Activated CD4-positive, alpha-beta T cell treated with anti-CD3 and anti-CD28 coated beads for 1 hour (primary cell): ENCODE results near the gene FREM2.

Source experiments
- DNase-seq: peaks from one replicate; pipeline ENCODE4 v3.0.0-alpha.2; 2020

FREM2 gene

GRCh38 chr13:38848360-38848759 lies 161.5 kb downstream of the FREM2 start:
- DNase-seq = no peak

- DNase-seq = no peak
Measured at GRCh38 chr13:38849315-38849714, 162.4 kb downstream of the FREM2 start.

- DNase-seq = no peak
Measured at GRCh38 chr13:38850868-38851626, 164.2 kb downstream of the FREM2 start.

- DNase-seq = no peak
Measured at GRCh38 chr13:38854226-38854625, 167.3 kb downstream of the FREM2 start.

GRCh38 chr13:38856065-38856464 lies 169.2 kb downstream of the FREM2 start:
- no peak for DNase-seq

GRCh38 chr13:38862443-38862842 lies 175.6 kb downstream of the FREM2 start:
- no peak for DNase-seq

- no peak for DNase-seq
Measured at GRCh38 chr13:38863536-38863935, 176.7 kb downstream of the FREM2 start.

- DNase-seq = no peak
Measured at GRCh38 chr13:38866649-38867048, 179.8 kb downstream of the FREM2 start.

- no peak for DNase-seq
Measured at GRCh38 chr13:38868399-38868798, 181.5 kb downstream of the FREM2 start.

- DNase-seq = no peak
Measured at GRCh38 chr13:38868870-38869269, 182.0 kb downstream of the FREM2 start.

- no peak for DNase-seq
Measured at GRCh38 chr13:38871275-38871674, 184.4 kb downstream of the FREM2 start.

- no peak for DNase-seq
Measured at GRCh38 chr13:38872693-38873092, 185.8 kb downstream of the FREM2 start.

- no peak for DNase-seq
Measured at GRCh38 chr13:38875186-38875875, 188.5 kb downstream of the FREM2 start.

- no peak for DNase-seq
Measured at GRCh38 chr13:38879278-38879677, 192.4 kb downstream of the FREM2 start.

- DNase-seq = no peak
Measured at GRCh38 chr13:38879786-38880185, 192.9 kb downstream of the FREM2 start.

GRCh38 chr13:38880397-38880796 lies 193.5 kb downstream of the FREM2 start:
- DNase-seq = no peak

- DNase-seq = no peak
Measured at GRCh38 chr13:38883783-38884182, 196.9 kb downstream of the FREM2 start.

GRCh38 chr13:38888309-38888708 lies 201.4 kb downstream of the FREM2 start:
- no peak for DNase-seq

- DNase-seq = no peak
Measured at GRCh38 chr13:38895075-38895474, 208.2 kb downstream of the FREM2 start.

GRCh38 chr13:38897521-38897920 lies 210.6 kb downstream of the FREM2 start:
- no peak for DNase-seq

- no peak for DNase-seq
Measured at GRCh38 chr13:38898481-38898880, 211.6 kb downstream of the FREM2 start.

GRCh38 chr13:38899571-38899970 lies 212.7 kb downstream of the FREM2 start:
- DNase-seq = no peak

- no peak for DNase-seq
Measured at GRCh38 chr13:38900188-38900587, 213.3 kb downstream of the FREM2 start.

- DNase-seq = no peak
Measured at GRCh38 chr13:38902551-38902950, 215.7 kb downstream of the FREM2 start.

- DNase-seq = no peak
Measured at GRCh38 chr13:38905081-38905480, 218.2 kb downstream of the FREM2 start.
